HCT116 (cell line): ENCODE results near the gene NTSR2. TPM values are rescaled to one million over a fixed set of nuclear protein-coding genes. Genes with fewer than 3 reads are reported as not detected.

Source experiments
- ATAC-seq: fragments of 200-7000 bp; cut with Tn5 transposase; 2 replicates; pipeline ENCODE4 v1.9.1; 2020; ENCODE audit warnings: mild to moderate bottlenecking, moderate library complexity
- BruUV-seq: library from RNA; stranded (reverse); fragments of 400-500 nt; replicated peaks from 2 replicates; lab custom pipeline; 2021; lab: Mats Ljungman, UMichigan
- CTCF ChIA-PET: fragments of 300-600 bp; sonication (Branson Sonifier 250); formaldehyde crosslinking; loops from one replicate; lab custom pipeline; 2021; ENCODE audit warnings: antibody characterized with exemption; lab: Charles Lee
- POLR2A ChIA-PET: fragments of 300-600, 350-600 bp; sonication (Branson Sonifier 250); formaldehyde crosslinking; loops from one replicate; lab custom pipeline; 2021; ENCODE audit warnings: antibody characterized with exemption; lab: Charles Lee
- RAD21 ChIA-PET, 2 experiments: fragments of 300-600 bp; sonication (Branson Sonifier 250); formaldehyde crosslinking; loops; one replicate each; lab custom pipeline; 2023; ENCODE audit warnings: low total read pairs in 2 of 2; ENCODE audit not compliant: uncharacterized antibody in 2 of 2, unreplicated experiment in 2 of 2, low non-redundant PET in 1 of 2; lab: Charles Lee
- DNase-seq: peaks from one replicate; pipeline ENCODE4 v3.0.0-alpha.2; 2010; ENCODE audit warnings: low read depth, low spot score
- H2AFZ ChIP-seq: fragments of 200-600 bp; shearing (Covaris generic), sonication (generic); 2 replicates; pipeline ENCODE4 v1.6.1; 2017; ENCODE audit warnings: low read depth, mixed run types, mixed read lengths, antibody characterized with exemption, low read length; ENCODE audit not compliant: poor library complexity, severe bottlenecking
- H3K27ac ChIP-seq: 2 replicates; pipeline ENCODE4 v1.5.1; 2012; ENCODE audit warnings: low read depth, low read length
- H3K27me3 ChIP-seq: fragments of 200-600 bp; sonication (generic); 2 replicates; pipeline ENCODE4 v1.6.1; 2016; ENCODE audit warnings: mixed run types, low read length, mixed read lengths; ENCODE audit not compliant: insufficient read depth
- H3K36me3 ChIP-seq, 2 experiments: fragments of 200-500 bp in 1 of 2; fragments of 200-600 bp in 1 of 2; sonication (Bioruptor generic) in 1 of 2; sonication (generic) in 1 of 2; 2 replicates each; pipeline versions ENCODE4 v1.5.1 to v1.6.1; 2014 to 2016; ENCODE audit warnings: low read length in 2 of 2, inconsistent platforms in 1 of 2, mixed read lengths in 1 of 2, mixed run types in 1 of 2; ENCODE audit not compliant: insufficient read depth in 2 of 2, control insufficient read depth in 1 of 2
- H3K4me1 ChIP-seq, 2 experiments: fragments of 200-600 bp in 1 of 2; sonication (generic) in 1 of 2; 2 replicates each; pipeline versions ENCODE4 v1.5.1 to v1.6.1; 2012 to 2017; ENCODE audit warnings: low read length in 2 of 2, inconsistent platforms in 1 of 2, mild to moderate bottlenecking in 1 of 2, mixed read lengths in 1 of 2, mixed run types in 1 of 2, moderate library complexity in 1 of 2; ENCODE audit not compliant: insufficient read depth in 2 of 2, control insufficient read depth in 1 of 2
- H3K4me2 ChIP-seq: fragments of 200-600 bp; sonication (generic); 2 replicates; pipeline ENCODE4 v1.6.1; 2017; ENCODE audit warnings: mixed run types, low read length, mixed read lengths
- H3K4me3 ChIP-seq, 2 experiments: fragments of 200-600 bp in 1 of 2; sonication (generic) in 1 of 2; replicated peaks in 1 of 2; 2 replicates each; pipeline ENCODE4 v1.5.1; 2011 to 2016; ENCODE audit warnings: low read length in 2 of 2, control low read depth in 1 of 2, low read depth in 1 of 2, mild to moderate bottlenecking in 1 of 2, mixed read lengths in 1 of 2, mixed run types in 1 of 2
- H3K79me2 ChIP-seq: fragments of 200-600 bp; sonication (generic); 2 replicates; pipeline ENCODE4 v1.6.1; 2017; ENCODE audit warnings: mild to moderate bottlenecking, mixed run types, low read length, moderate library complexity, mixed read lengths; ENCODE audit not compliant: insufficient read depth
- H3K9ac ChIP-seq: fragments of 200-600 bp; sonication (generic); 2 replicates; pipeline ENCODE4 v1.6.1; 2016; ENCODE audit warnings: low read length, mixed read lengths
- H3K9me2 ChIP-seq: fragments of 200-600 bp; sonication (generic), shearing (Covaris generic); 2 replicates; pipeline ENCODE4 v1.6.1; 2017; ENCODE audit warnings: mixed run types, mild to moderate bottlenecking, moderate library complexity; ENCODE audit not compliant: insufficient read depth
- H3K9me3 ChIP-seq, 2 experiments: fragments of 200-500 bp in 1 of 2; fragments of 200-600 bp in 1 of 2; sonication (Bioruptor generic) in 1 of 2; sonication (generic) in 1 of 2; 2 replicates each; pipeline ENCODE4 v1.6.1; 2014 to 2017; ENCODE audit warnings: low read length in 2 of 2, mixed read lengths in 2 of 2, inconsistent platforms in 1 of 2, low read depth in 1 of 2, mild to moderate bottlenecking in 1 of 2, mixed run types in 1 of 2, moderate library complexity in 1 of 2; ENCODE audit not compliant: control insufficient read depth in 1 of 2, insufficient read depth in 1 of 2
- H4K20me1 ChIP-seq: fragments of 200-600 bp; sonication (generic), shearing (Covaris generic); 2 replicates; pipeline ENCODE4 v1.6.1; 2017; ENCODE audit warnings: mixed run types, mild to moderate bottlenecking, moderate library complexity; ENCODE audit not compliant: insufficient read depth
- EGR1 ChIP-seq: IDR thresholded peaks from 2 replicates; pipeline ENCODE4 v1.6.1; 2012; ENCODE audit warnings: low read depth
- EZH2 ChIP-seq: fragments of 200-600 bp; sonication (generic); IDR thresholded peaks from 2 replicates; pipeline ENCODE4 v1.6.1; 2017; ENCODE audit warnings: antibody characterized with exemption, mixed run types
- MAX ChIP-seq: IDR thresholded peaks from 2 replicates; pipeline ENCODE4 v1.6.1; 2012
- POLR2A ChIP-seq: IDR thresholded peaks from 2 replicates; pipeline ENCODE4 v1.7.0; 2011; ENCODE audit warnings: borderline replicate concordance; ENCODE audit not compliant: insufficient read depth, insufficient read length; ENCODE audit errors: extremely low read depth
- YY1 ChIP-seq: IDR thresholded peaks from 2 replicates; pipeline ENCODE4 v1.6.1; 2011; ENCODE audit warnings: low read length, low read depth, moderate library complexity, mild to moderate bottlenecking; ENCODE audit not compliant: insufficient replicate concordance; ENCODE audit errors: extremely low read depth
- ZBTB33 ChIP-seq: IDR thresholded peaks from 2 replicates; pipeline ENCODE4 v1.6.1; 2011; ENCODE audit warnings: mild to moderate bottlenecking, low read length, moderate library complexity; ENCODE audit not compliant: insufficient replicate concordance; ENCODE audit errors: extremely low read depth
- ZNF274 ChIP-seq: fragments of 200-500 bp; sonication (Bioruptor generic); IDR thresholded peaks from 2 replicates; pipeline ENCODE4 v1.6.1; 2014; ENCODE audit warnings: mild to moderate bottlenecking, low read depth, low read length, inconsistent platforms
- intact Hi-C: fragments of 100-400 bp; cut with micrococcal nuclease; formaldehyde crosslinking; loops from 2 replicates; pipeline ENCODE4 v1.10.0; 2022
- total RNA-seq: library from RNA; stranded (reverse); gene quantifications from one replicate; pipeline ENCODE4 v1.2.1, GENCODE V29; 2021; ENCODE audit not compliant: unreplicated experiment

Gene NTSR2
- total RNA-seq, 1 experiment from 2014 or later: not detected

GRCh38 chr2:11715987-11716652, 46.1 kb upstream of the NTSR2 start:
- no peaks in the 10 kb centered on the region for H3K4me1 ChIP-seq
- intact Hi-C loops: no loop called here
- H3K9me3 ChIP-seq: no peaks in the 10 kb centered on the region
- BruUV-seq: no TSS peak
- no peak for TF ChIP-seq EZH2
- no peak for TF ChIP-seq POLR2A
- TF ChIP-seq MAX: no peak
- TF ChIP-seq YY1: no peak
- TF ChIP-seq EGR1: no peak
- no peak for TF ChIP-seq ZBTB33
- no peak for TF ChIP-seq ZNF274
- TF ChIP-seq, all 23 proteins: peak for 0
- POLR2A ChIA-PET: no interaction called here
- DNase-seq: no peak
- H3K9ac ChIP-seq: no peak overlapping the region
- no peak overlapping the region for H3K4me2 ChIP-seq
- CTCF ChIA-PET: no interaction called here
- H3K79me2 ChIP-seq: no peaks in the 10 kb centered on the region
- no peak overlapping the region for H3K4me3 ChIP-seq
- H3K27me3 ChIP-seq: peaks cover 29% of the 10 kb centered on the region
- no peaks in the 10 kb centered on the region for H3K9me2 ChIP-seq
- no peak overlapping the region for H2AFZ ChIP-seq
- no peaks in the 10 kb centered on the region for H4K20me1 ChIP-seq
- no peak for ATAC-seq
- H3K27ac ChIP-seq: no peak overlapping the region
- RAD21 ChIA-PET: no interaction called here
- H3K36me3 ChIP-seq: no peaks in the 10 kb centered on the region
